PC-3 (cell line): ENCODE results near the gene DHX58.

Experiments
- EZH2 ChIP-seq: fragments of 300-600 bp; sonication (generic); IDR thresholded peaks from one replicate; pipeline ENCODE4 v1.6.1; 2017; ENCODE audit warnings: antibody characterized with exemption, mild to moderate bottlenecking, low read length; ENCODE audit not compliant: unreplicated experiment
- EZH2phosphoT487 ChIP-seq: fragments of 300-600 bp; sonication (generic); IDR thresholded peaks from 2 replicates; pipeline ENCODE4 v1.6.1; 2018; ENCODE audit warnings: mild to moderate bottlenecking, antibody characterized with exemption, low read length, borderline replicate concordance
- TF ChIP-seq, protein P1 (sequence below): fragments of 300-600 bp; sonication (generic); conservative IDR thresholded peaks from 2 replicates; pipeline ENCODE4 v1.5.1; 2017; ENCODE audit warnings: antibody characterized with exemption, low read depth, mild to moderate bottlenecking, low read length

DNA sequence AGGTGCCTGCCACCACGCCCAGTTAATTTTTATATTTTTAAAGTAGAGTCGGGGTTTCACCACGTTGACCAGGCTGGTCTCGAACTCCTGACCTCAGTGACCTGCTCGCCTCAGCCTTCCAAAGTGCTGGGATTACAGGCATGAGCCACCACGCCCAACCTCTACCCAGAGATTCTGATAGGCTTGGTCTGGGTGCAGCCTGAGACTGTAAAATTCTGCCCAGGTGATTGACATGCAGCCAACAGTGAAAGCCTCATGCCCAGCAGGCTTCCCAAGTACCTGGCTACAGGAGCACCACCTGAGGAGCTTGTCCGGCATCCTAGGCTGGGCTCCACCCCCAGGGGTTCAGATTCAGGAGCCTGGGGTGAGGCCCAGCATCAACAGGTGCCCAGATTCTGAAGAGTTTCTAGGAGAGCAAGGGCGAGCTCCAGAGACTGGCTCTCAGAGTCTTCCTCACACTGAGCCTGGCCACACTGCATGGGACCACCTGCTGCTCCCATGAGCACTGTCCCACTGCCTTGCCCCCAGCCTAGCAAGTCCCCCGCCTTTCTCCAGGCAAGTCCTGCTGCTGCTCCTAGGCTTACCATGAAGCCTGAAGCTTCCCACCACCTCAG lies 30.9 kb downstream of the DHX58 start:
- TF ChIP-seq EZH2phosphoT487: no peak
- TF ChIP-seq, protein P1, sequence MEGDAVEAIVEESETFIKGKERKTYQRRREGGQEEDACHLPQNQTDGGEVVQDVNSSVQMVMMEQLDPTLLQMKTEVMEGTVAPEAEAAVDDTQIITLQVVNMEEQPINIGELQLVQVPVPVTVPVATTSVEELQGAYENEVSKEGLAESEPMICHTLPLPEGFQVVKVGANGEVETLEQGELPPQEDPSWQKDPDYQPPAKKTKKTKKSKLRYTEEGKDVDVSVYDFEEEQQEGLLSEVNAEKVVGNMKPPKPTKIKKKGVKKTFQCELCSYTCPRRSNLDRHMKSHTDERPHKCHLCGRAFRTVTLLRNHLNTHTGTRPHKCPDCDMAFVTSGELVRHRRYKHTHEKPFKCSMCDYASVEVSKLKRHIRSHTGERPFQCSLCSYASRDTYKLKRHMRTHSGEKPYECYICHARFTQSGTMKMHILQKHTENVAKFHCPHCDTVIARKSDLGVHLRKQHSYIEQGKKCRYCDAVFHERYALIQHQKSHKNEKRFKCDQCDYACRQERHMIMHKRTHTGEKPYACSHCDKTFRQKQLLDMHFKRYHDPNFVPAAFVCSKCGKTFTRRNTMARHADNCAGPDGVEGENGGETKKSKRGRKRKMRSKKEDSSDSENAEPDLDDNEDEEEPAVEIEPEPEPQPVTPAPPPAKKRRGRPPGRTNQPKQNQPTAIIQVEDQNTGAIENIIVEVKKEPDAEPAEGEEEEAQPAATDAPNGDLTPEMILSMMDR: no peak
- TF ChIP-seq EZH2: no peak
